NCI-H748 treated with DMSO at 0.1 percent for 48 hours (cell line): ENCODE results near the gene ZNF85.
"Not testable (repeated sequence)": the region's sequence is repeated elsewhere in the genome, so short reads cannot be mapped to it uniquely, and the experiment has no call there.

Experiments used
- DNase-seq: peaks from one replicate; lab custom pipeline; 2025; lab: John Stamatoyannopoulos, UW

The ZNF85 gene

DNA sequence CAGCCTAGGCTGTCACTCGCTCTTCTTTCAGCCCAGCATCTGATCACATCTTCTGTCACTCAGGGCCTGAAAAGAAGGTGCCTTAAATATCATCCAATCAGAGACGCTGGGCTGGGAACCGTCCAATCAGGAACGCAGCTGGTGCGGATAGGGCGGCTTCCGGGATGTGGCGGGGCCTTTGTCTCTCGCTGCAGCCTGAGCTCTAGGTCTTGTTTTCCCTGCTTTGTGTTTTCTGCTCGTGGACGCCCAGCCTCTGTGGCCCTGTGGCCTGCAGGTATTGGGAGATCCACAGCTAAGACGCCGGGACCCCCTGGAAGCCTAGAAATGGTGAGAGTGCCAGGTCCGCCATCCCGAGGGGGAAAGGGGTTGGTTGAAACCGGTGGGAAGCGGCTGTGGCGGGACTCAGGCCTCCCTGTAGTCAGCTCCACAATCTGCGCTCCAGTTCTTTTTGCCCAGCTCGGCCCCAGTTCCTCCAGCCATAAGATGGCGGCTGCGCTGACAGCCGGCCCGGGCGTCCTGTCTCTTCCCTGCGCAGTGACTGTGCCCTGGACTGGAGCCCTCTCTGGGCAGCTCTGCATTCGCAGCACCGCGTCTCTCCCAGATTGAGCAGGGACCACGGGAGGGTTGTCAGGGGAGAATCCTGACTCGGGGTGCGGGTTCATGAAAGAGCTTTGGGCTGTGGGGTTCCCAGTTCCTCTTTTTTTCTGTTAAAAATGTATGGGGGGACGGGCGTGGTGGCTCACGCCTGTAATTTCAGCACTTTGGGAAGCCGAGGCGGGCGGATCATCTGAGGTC, at the start of gene ZNF85:
TSS of gene ZNF85 (plus strand) at position 175 of the 795 bp plus-strand sequence. CDS start at position 325, 150 bp downstream.
- peak; percentile 74 for DNase-seq

DNA sequence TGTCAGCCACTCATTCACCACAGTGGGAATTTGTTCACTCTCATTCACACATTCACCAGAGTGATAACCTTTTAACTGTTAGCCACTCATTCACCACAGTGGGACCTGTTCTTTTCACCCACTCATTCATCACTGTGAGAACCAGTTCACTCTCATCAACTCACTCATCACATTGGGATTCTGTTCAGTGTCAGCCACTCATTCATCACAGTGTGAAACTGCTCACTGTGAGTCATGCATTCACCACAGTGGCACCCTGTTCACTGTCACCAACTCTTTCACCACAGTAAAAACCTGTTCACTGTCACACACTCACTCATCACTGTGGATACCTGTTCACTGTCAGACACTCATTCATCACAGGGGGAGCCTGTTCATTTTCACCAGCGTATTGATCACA, 43.5 kb upstream of the ZNF85 start:
- no peak for DNase-seq

DNA sequence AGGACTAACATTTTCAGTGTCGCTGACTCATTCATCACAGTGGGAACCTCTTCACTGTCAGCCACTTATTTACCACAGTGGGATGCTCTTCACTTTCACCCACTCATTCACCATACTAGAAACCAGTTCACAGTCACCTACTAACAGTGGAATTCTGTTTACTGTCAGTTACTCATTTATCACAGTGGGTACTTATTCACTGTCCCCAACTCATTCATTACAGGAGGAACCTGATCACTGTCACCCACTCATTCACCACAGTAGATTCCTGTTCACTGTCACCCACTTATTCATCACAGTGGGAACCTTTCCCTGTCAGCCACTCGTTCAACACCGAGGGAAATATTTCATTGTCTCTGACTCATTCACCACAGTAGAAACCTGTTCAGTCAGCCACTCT, 10.1 kb upstream of the ZNF85 start:
- no peak for DNase-seq

DNA sequence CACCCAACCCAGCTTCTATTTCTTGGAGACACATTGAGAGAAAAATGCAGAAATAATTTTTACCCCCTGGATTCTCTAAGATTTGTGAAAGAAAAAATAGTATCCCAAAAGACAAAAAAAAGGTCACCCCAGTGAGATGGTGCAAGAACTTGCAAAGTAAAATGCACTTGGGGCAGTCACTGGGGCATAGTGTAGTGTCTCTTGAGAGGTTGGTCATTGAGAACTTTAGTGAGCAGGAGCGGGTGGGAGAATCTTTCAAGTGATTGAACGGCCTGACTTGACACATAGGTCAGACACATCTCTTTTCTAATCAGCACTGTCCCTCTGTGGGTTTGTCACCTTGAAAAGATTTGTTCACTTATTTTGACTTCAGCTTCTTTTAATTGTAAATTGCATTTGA, 2.4 kb downstream of the ZNF85 start:
- DNase-seq: no peak

DNA sequence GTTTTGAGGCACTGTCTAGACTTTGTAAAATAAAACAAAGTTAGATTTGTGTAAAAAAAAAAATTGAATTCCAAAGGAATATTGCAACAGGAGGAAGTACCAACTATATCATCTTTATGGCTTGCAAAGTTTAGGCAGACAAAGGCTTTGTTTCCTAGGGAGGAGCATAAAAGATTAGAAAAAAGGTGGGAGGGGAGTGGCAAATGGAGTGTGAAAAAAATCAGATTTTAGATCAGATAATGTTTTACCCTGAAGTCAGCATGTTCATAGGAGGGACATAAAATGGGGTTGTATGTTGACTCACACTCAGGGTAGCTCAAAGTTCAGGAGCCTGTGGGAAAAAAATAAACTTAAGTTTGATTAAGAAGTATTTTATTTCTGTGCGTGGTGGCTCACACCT, 3.7 kb downstream of the ZNF85 start:
- no peak for DNase-seq

DNA sequence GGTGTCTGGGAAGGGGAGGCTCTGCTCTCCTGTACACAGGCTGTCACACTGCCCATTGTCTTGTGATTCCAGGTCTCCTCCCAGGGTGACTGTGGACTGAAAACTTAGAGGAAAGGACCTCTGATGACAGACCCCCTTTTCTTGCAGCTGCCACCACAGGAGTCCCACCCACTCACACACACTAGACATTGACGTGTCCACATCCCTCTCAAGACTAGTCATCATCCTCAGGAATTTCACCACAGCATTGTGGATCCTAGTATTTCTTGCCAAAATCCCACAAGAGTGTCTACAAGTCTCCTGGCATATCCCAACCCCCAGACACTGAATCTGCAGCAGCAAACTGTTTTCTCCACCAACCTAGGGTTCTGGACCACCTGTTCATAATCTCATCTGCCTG, 5.3 kb downstream of the ZNF85 start:
- DNase-seq: no peak

DNA sequence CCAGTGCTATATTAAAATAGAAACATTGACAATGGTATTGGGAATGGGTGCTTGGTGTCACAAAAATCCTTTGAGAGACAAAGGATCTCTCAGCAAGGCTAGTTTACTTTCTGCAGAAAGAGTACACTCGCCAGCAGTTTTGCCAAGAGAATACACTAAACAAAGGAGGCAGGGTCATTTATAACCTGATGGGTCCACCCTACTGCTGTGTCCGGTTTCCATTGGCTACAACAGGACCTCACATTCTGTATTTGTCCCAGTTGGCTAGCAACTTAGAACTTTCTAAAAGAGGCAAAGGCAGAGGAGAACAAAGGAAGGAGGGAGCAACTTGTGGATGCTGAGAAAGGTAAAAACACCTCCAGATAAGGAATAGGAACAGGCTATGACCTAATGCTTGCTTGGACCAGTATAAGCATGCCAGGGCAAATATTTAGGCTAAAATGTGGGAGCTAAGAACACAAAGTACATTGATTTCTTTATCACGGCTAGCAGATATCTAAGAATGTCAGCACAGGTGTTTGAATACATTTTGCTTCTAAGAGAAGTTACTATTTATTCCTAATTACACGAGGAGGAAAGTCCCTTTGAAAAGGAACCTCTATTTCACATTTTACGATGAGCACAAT, 13.4 kb downstream of the ZNF85 start:
- not testable (repeated sequence) for DNase-seq

DNA sequence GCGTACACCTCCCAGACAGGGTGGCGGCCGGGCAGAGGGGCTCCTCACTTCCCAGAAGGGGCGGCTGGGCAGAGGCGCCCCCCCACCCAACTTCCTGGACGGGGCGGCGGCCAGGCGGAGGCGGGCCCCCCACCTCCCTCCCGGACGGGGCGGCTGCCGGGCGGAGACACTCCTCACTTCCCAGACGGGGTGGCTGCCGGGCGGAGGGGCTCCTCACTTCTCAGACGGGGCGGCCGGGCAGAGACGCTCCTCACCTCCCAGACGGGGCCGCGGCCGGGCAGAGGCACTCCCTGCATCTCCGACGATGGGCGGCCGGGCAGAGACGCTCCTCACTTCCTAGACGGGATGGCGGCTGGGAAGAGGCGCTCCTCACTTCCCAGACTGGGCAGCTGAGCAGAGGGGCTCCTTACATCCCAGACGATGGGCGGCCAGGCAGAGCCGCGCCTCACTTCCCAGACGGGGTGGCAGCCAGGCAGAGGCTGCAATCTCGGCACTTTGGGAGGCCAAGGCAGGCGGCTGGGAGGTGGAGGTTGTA, 29.6 kb downstream of the ZNF85 start:
- not testable (repeated sequence) for DNase-seq

DNA sequence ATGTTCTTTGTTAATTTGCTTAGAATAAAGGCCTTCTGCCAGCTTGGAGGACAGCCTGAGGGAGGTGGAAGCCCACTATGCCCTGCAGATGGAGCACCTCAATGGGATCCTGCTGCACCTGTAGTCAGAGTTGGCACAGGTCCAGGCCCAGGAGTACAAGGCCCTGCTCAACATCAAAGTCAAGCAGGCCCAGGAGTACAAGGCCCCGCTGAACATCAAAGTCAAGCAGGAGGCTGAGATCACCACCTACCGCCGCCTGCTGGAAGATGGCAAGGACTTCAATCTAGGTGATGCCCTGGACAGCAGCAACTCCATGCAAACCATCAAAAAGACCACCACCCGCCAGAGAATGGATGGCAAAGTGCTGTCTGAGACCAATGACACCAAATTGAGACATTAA, 41.7 kb downstream of the ZNF85 start:
- DNase-seq: no peak

DNA sequence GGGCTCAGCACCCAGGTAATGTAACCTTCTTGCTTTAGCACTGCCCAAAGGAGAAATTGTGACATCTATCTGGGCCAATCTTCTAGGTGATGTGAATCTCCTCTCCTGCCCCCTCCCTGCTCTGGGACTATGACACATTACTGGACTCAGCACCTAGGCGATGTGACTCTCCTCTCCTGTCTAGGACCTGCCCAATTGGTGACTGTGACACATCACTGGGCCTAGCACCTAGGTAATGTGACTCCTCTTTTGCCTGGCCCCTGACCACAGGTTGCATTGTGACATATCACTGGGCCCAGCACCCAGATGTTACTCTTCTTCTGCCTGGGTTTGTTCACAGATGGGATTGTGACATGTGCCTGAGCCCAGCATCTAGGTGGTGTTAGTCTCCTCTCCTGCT, 45.0 kb downstream of the ZNF85 start:
- DNase-seq: no peak

DNA sequence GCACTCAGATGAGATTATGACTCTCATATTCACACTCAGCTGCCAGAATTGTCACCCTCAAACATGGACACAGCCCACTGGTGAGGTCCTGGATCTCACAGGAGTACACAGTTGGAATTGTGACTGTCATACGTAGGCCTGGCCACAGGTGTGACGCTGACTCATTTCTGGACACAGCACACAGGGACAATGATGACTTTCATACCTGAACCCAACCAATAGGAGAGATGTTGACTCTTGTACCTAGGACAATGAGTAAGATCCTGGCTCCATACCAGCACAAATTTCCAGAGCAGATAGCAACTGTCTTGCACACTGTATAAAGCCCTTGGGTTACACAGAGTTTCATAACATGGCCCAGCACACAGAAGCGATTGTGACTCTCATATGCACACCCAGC, 46.4 kb downstream of the ZNF85 start:
- DNase-seq: no peak

DNA sequence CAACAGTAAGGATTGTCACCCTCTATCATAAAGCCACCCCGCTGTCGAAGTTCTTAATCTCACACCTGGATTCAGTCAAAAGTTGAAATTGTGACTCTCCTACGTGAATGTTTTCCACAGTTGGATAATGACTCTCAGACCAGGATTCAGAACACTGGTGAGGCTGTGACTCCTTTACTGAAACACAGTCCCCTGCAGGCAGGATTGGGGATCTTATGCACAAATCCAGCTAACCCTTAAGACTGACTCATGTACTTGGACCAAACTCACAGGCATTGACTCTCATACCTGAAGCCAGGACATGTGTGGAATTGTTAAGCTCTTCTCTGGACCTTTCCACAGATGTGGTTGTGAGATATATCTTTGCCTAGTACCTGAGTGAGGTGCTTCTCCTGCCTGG, 46.8 kb downstream of the ZNF85 start:
- DNase-seq: no peak

DNA sequence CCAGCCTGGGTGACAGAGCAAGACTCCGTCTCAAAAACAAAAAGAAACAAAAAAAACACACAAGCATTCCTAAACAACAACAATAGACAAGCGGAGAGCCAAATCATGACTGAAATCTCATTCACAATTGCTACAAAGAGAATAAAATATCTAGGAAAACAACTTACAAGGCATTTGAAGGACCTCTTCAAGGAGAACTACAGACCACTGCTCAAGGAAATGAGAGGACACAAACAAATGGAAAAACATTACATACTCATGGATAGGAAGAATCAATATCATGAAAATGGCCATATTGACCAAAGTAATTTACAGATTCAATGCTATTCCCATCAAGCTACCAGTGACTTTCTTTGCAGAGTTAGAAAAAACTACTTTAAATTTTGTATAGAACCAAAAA, 69.7 kb downstream of the ZNF85 start:
- DNase-seq: not testable (repeated sequence)

DNA sequence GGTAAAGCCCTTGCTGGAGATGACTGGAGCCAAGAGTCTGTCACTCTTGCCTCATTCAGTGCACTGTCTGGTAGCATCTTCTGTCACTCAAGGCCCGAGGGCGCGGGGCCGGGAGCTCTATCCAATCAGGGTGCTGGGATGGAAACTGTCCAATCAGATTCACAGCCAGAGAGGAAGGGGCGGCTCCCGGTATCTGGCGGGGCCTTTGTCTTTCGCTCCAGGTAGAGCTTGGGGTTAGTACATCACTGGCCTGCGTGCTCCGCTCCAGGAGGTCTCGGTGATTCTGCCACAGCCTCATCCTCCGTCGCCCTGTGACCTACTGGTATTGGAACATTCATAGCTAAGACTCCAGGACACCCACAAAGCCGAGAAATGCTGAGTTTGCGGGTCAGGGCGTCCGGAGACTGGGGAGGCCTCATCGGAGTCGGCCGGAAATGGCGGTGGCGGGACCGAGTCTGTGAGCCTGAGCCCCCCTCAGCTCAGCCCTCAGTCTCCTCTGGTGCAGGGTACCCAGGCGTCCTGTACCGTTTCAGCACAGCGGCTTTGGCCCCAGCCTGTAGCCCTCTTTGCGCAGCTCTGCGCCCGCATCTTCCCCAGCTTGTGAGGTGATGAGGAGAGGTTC, 76.8 kb downstream of the ZNF85 start:
- peak; percentile 71 for DNase-seq
